Measurements from ENCODE around the gene S100A4. TPM values are rescaled to one million over a fixed set of nuclear protein-coding genes. Genes with fewer than 3 reads are reported as not detected.

S100A4 gene
- total and polyA plus RNA-seq, 2 experiments from 2014 or later = 14.2 to 36.0 TPM

GRCh38 chr1:153532181-153532580 lies 13.4 kb downstream of the S100A4 start (continued):
- TF ChIP-seq ZNF462 (CRISPR knock-in tag; IDR thresholded peaks at IDR 0.05) (no peak), EZH2phosphoT487 (IDR thresholded peaks at IDR 0.05; ENCODE audit: unreplicated experiment) (no peak), NANOG (IDR thresholded peaks at IDR 0.05; ENCODE audit: borderline replicate concordance) (no peak), CTCF (conservative IDR thresholded peaks at IDR 0.05; ENCODE audit: low read depth in 2 of 2) (no peak)

GRCh38 chr1:153531638-153532037 lies 14.0 kb downstream of the S100A4 start:
- Histone ChIP-seq H3K36me3 (ENCODE audit: insufficient read depth) (no peaks in the 10 kb centered on the region), H2AFZ (no peak overlapping the region), H3K27ac (ENCODE audit: low read depth) (no peak overlapping the region), H3F3A (replicated peaks; ENCODE audit: low read depth) (peaks cover 12% of the 10 kb centered on the region; the same call in 1 of the 2 replicates), H4K20me1 (replicated peaks; ENCODE audit: insufficient read depth) (no peaks in the 10 kb centered on the region), H3K79me2 (replicated peaks; ENCODE audit: insufficient read depth) (no peaks in the 10 kb centered on the region), H3K9me2 (ENCODE audit: insufficient read depth) (no peaks in the 10 kb centered on the region), H3K4me1 (ENCODE audit: insufficient read depth) (peaks cover 30% of the 10 kb centered on the region), H3K4me3 (no peak overlapping the region), H3K4me2 (no peak overlapping the region), H3K27me3 (ENCODE audit: insufficient read depth) (peaks cover 28% of the 10 kb centered on the region)
- H3K9me3 Mint-ChIP-seq = no peaks in the 10 kb centered on the region
- ATAC-seq (no peak), DNase-seq (ENCODE audit: low spot score) (no peak)
- no peak overlapping the region for H3K27ac Mint-ChIP-seq
- H3K4me3 Mint-ChIP-seq = no peak overlapping the region
- H3K4me1 Mint-ChIP-seq = peaks cover 42% of the 10 kb centered on the region
- H3K36me3 Mint-ChIP-seq (ENCODE audit: low read depth) = no peaks in the 10 kb centered on the region; the same call in 2 of the 3 replicates
- peaks cover 28% of the 10 kb centered on the region for H3K27me3 Mint-ChIP-seq (ENCODE audit: insufficient read depth, low read depth, poor library complexity)
- TF ChIP-seq CTCF (conservative IDR thresholded peaks at IDR 0.05; ENCODE audit: low read depth in 2 of 2) = no peak
- no peak for TF ChIP-seq ZNF462 (CRISPR knock-in tag; IDR thresholded peaks at IDR 0.05)
- no peak for TF ChIP-seq STAT1 (IDR thresholded peaks at IDR 0.05; ENCODE audit: unreplicated experiment)

Measured in GM23338 (cell line).